Erythroblast (primary cell): ENCODE data around the gene ZFP91.

Experiments
- DNase-seq, 2 experiments: peaks; one replicate each; lab custom pipeline; 2025; lab: John Stamatoyannopoulos, UW
- GATA1 ChIP-seq: IDR thresholded peaks from 2 replicates; pipeline ENCODE4 v1.6.1; 2011; ENCODE audit warnings: low read depth, mild to moderate bottlenecking, control low read depth, low read length, moderate library complexity
- POLR2A ChIP-seq: IDR thresholded peaks from 2 replicates; pipeline ENCODE4 v1.6.1; 2011; ENCODE audit warnings: mild to moderate bottlenecking, low read length

The ZFP91 gene

DNA sequence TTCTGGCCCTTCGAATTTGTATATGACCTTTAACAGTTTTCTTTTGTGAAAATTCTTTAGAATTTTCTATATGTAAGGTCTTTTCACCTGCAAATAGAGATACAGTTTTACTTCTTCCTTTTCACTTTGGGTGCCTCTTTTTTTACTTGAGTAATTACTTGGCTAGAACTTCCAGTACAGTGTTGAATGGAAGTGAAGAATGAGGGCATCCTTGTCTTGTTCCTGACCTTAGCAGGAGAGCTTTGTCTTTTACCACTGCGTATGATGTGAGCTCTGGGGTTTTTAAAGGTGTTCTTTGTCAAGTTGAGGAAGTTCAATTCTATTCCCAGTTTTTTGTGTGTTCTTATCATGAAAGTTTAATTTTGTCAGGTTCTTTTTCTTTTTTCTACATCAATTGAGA lies 21.6 kb downstream of the ZFP91 start:
- DNase-seq, result no peak

DNA sequence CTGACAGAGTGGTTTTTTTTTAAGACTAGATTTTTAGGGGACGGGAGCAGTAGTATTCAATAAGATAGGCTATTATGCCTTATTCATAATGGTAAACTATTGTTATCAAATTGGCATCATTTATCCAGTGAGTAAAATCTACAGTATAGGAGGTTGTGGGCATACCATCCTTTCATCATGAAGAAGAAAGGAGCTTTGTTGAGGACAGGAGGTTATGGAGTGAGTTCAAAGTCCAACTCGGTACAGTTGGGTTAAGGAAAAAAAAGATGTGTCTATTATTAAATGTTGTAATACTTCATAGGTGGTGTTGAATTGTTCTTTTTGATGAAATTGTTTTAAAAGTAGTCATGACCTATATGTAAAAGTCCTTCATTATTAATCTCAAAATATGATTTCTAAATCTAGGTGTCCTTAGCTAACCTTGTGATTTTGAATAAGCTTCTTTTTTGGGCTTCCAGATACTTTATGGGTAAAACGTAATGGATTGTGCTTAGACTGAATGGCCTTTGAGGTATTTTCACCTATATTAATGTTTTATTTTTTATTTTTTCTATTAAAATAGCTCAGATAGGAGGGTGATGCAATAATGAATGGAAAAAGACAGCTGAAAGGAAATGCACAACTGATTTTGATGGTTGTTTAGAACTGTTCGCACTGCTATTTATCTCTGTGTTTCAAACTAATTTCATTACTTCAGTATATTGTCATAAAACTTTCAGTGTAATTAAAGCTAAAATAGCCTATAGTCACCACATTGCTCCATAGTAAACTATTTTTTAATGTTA lies 28.3 kb downstream of the ZFP91 start:
- TF ChIP-seq POLR2A (no peak), GATA1 (no peak)

More for the DNA sequence above, 21.6 kb downstream of the ZFP91 start:
- no peak for TF ChIP-seq POLR2A
- TF ChIP-seq GATA1, result no peak

DNA sequence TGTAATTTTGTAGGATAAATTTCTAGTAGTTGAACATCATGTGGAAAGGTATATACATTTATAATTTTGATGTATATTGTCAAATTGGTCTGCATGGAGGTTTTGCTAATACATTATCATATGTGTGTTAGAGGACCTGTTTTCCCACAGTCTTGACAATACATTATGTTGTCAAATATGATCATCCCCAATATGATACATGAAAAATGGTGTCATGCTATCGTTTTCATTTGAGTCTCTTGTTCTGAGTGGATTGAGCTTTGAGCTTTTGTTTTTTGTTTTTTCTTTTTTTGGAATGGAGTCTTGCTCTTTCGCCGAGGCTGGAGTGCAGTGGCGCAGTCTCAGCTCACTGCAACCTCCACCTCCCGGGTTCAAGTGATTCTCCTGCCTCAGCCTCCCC lies 29.5 kb downstream of the ZFP91 start:
- TF ChIP-seq POLR2A (no peak), GATA1 (no peak)
- DNase-seq, result no peak

More for the DNA sequence above, 28.3 kb downstream of the ZFP91 start:
- DNase-seq, result no peak

DNA sequence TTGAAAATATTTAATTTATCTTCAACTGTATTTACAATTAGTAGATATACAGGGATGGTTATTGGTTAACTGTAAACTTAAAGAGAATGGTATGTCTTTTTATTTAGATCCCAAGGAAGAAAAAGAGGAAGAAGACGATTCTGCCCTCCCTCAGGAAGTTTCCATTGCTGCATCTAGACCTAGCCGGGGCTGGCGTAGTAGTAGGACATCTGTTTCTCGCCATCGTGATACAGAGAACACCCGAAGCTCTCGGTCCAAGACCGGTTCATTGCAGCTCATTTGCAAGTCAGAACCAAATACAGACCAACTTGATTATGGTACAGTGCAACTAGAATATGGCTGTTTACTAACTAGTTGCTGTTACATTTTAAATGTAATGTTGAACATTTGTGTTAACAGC lies 30.9 kb downstream of the ZFP91 start:
- TF ChIP-seq POLR2A (no peak), GATA1 (no peak)

DNA sequence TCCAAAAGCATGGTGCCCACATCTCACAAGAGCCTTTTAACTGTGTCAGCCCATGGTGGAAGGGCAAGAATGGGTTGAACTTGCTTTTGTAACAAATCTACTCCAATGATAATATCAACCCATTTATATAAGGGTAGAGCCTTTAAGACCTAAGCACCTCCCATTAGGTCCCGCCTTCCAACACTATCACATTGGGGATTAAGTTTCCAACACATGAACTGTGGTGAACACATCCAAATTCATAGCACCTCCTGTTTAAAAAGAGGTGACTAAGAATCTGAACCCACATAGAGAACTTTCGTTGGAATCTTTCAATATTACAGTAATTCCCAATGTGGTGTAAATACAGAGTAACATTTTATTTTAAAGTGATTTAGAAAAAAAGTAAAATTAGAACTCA lies 34.4 kb downstream of the ZFP91 start:
- no peak for DNase-seq
- no peak for TF ChIP-seq GATA1
- no peak for TF ChIP-seq POLR2A

More for the DNA sequence above, 30.9 kb downstream of the ZFP91 start:
- DNase-seq, result no peak

DNA sequence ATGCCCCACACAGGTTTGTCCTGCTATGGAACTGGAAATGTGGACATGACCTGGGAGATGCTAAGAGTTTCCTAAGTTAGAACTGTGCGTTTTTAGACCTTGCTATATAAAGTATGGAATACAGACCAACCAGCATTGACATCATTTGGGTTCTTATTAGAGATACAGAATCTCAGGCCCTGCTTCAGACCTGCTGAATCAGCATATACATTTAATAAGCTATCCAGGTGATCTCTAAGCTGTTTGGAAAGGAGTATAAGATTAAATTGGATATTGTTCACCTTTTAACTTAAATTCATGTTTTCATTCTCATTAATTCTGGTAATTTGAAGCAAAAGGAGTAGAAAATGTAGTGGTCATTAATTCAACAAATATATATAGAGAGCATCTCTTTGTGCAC lies 36.7 kb downstream of the ZFP91 start:
- DNase-seq, result no peak
- TF ChIP-seq POLR2A (no peak), GATA1 (no peak)

DNA sequence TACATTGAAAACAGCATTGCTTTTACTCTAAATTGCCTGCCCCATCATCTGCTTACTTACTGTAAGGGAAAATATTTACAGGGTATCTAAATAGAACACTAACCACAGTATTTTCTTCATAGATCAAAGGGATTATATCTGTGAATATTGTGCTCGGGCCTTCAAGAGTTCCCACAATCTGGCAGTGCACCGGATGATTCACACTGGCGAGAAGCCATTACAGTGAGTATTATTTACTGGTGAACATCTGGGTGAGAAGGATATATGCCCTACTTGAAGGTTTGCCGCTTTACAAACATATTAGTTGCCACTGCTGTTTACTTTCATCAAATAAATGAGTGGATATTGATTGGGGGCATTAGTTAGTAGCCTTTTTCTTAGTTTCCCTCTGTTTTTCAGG lies 37.7 kb downstream of the ZFP91 start:
- DNase-seq, result peak in 1 of 2 experiments; percentile 36
- TF ChIP-seq POLR2A, result no peak
- TF ChIP-seq GATA1, result no peak

- DNase-seq, result peak in 1 of 2 experiments; percentile 18
- TF ChIP-seq GATA1 (no peak), POLR2A (no peak)
These were observed 39.2 kb downstream of the ZFP91 start for GRCh38 chr11:58617976-58618557.

GRCh38 chr11:58621586-58622262 lies 42.9 kb downstream of the ZFP91 start:
- DNase-seq, result no peak
- TF ChIP-seq GATA1, result no peak
- no peak for TF ChIP-seq POLR2A

DNA sequence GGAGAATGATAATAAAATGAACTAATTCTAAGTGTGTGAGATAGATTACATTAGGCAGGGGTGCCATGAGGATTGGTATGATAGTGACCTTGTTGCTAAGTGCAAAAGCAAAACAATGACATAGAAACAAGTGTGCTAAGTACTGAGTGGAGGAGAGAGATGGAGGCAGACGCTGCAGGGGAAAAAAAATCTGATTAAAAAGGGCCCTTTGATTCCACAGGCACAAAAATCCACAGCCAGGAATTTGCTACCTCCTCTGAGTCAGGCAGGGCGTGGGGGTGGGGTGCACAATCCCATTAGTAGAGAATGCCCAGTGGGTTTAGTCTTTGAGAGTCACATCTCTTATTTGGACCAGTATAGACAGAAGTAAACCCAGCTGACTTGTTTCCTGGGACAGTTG lies 43.5 kb downstream of the ZFP91 start, which contains the start of gene CNTF:
TSS of gene CNTF (plus strand) at position 322 of the 400 bp plus-strand sequence. CDS start 88 bp downstream, outside the sequence.
- peak in 1 of 2 experiments; percentile 30 for DNase-seq
- no peak for TF ChIP-seq GATA1
- no peak for TF ChIP-seq POLR2A

DNA sequence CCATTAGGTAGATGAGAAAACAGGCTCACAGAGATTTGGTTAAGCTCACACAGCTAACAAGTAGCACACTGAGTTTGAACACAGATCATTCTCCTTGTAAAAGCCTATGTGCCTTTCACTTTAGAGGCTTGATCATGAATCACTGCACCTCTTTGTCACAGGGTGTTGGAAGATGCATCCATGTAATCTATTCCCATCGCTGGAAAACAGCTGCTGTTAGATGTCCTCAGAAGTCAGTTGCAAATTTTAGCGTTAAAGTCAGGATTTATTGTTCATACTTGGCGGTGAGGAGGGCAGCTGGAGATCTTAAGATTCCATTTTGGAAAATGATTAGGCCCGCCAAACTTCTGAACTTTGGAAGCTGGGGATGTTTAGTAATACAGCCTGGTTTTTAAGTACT lies 46.2 kb downstream of the ZFP91 start:
- TF ChIP-seq GATA1, result no peak
- TF ChIP-seq POLR2A, result no peak
- DNase-seq, result no peak

DNA sequence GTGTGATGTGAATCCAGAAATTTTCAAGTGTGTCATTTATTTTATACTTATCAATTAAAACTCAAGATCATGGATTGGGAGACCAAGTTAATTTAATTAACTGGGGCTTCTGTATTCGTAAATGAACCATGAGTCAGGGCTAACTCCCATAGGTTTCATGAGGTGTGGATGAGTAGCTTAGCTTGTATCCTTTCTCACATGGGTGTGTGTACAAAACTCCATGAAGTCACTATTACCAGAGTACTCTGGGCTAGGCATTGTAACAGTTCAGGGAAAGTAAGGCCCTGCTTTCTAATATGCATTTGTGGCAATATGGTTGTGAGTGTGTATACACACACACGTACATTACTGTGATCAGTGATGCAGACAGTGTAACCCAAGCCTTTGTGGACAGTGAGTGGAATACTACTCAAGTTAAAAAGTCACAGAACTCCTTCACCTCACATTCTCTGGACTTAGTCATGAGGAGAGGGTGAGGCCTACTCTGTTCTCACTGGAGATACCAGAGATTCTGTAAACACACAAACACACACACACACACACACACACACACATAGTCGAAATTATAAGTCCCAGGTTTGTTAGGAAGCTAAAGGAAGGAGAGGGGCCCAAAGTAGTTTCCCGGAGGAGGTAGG lies 47.1 kb downstream of the ZFP91 start:
- TF ChIP-seq POLR2A (no peak), GATA1 (no peak)
- DNase-seq, result peak in 1 of 2 experiments; percentile 15

- TF ChIP-seq GATA1 (no peak), POLR2A (no peak)
- DNase-seq, result peak in 1 of 2 experiments; percentile 29
These were observed 48.1 kb downstream of the ZFP91 start for GRCh38 chr11:58626934-58627483.
